ENCODE data around the gene SLC7A4.

Gene SLC7A4

GRCh38 chr22:20995329-20996030 lies 36.9 kb downstream of the SLC7A4 start:
- no peak for DNase-seq

- no peak for DNase-seq
These were observed 37.5 kb downstream of the SLC7A4 start for GRCh38 chr22:20994902-20995241.

DNA sequence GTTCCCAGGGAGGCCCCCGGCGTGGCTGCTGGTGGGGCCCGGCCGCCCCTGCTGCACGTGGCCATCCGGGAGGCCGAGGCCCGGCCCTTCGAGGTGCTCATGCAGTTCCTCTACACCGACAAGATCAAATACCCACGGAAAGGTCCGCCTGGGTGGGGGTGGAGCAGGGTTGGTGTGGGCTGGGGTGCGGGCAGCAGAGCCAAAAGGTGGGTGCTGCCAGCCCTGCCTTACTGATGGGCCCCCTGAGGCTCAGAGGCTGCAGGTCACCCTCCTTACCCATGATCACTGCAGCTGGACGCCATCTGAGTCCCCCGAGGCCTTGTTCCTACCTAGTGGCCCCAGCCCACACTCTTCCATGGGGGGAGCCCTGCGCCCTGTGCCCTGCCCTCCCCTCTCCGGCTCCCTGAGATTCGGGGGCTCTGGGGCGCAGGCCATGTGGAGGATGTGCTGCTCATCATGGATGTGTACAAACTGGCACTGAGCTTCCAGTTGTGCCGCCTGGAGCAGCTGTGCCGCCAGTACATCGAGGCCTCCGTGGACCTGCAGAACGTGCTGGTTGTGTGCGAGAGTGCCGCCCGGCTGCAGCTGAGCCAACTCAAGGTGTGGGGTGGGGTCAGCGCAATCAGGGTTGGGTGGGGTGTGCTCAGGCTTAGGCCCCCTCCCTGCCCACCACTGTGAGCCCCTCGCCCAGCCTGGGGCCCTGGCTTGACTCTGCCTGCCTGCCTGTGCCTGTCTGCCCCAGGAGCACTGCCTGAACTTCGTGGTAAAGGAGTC lies 38.0 kb downstream of the SLC7A4 start:
- DNase-seq: no peak

- DNase-seq: no peak
These were observed 38.8 kb downstream of the SLC7A4 start for GRCh38 chr22:20993304-20994127.

GRCh38 chr22:20992456-20993303 lies 39.7 kb downstream of the SLC7A4 start:
- no peak for DNase-seq

- DNase-seq: no peak
These were observed 40.3 kb downstream of the SLC7A4 start for GRCh38 chr22:20992056-20992442.

DNA sequence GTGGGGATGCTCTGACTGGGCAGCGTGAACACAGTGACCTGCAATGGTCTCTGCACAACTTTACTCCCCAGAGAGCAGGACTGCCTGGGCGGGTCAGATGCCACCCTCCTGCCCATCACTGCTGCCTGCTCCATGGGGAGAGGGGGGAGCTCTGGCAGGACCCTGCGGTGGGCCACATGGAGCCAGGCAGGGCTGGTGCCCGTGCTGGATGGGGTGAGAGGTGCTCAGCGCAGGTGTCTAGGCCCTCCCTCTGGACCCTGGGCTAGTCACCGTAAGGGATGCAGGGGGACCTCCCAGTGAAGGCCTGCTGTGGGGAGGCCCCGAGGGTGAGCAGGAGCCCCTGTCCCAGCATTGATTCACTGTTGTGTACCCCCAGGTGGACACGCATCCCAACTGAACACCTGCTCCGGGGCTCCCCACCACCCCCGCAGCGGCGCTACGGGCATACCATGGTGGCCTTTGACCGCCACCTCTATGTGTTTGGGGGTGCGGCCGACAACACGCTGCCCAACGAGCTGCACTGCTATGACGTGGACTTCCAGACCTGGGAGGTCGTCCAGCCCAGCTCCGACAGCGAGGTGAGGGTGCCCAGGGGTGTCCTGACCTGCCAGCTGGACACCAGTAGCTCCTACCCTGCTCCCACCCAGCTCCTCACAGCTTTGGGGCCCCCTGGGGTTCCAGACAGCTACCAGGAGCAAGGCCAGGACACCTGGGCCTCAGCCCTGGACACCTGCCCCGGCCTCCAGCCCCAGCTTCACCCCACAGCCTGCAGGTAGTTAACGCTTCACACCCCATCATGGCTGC lies 40.9 kb downstream of the SLC7A4 start:
- no peak for DNase-seq

DNA sequence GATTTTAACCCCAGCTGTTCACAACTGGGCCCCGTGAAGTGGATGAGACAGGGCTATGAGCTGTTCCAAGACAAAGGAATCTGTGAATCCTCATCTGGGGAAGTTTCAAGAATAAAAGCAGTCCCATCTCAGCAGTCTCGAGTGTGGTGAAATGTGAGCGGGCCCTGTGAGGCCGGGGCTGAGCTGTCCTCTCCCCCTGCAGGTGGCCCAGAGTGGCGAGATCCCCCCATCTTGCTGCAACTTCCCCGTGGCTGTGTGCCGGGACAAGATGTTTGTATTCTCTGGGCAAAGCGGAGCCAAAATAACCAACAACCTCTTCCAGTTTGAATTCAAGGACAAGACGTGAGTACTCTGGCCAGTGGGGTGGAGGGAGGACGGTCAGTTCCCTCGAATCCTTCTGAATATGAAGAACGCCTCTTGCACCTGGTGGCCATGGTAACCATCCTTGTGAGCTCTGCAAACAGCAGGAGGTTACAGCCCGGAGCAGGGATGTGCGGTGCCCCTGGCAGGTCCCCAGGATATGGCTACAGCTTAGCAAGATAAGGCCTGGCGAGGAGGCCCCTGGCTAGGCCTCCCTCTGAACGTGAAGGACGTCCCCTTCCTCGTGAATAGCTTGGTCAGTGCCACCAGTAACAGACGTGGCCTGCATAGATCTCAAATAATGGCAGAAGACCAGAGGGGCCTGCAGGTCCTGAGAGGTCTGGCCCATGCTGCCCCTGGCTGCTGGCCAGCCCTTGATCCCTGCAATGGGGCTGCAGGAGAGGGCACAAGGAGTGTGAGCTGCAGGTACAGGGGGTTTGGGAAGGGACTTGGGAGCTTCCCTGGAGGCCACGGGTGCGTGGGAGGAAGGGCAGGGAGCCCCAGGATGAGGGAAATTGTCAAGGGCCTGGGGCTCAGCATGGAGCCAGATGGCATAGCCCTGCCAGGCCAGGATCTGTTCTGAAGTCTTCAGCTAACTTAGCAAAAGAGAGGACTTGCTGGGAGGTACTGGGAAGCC lies 41.9 kb downstream of the SLC7A4 start:
- no peak for DNase-seq

GRCh38 chr22:20989323-20990138 lies 42.8 kb downstream of the SLC7A4 start:
- DNase-seq: no peak

GRCh38 chr22:20988573-20989322 lies 43.6 kb downstream of the SLC7A4 start:
- DNase-seq: no peak

DNA sequence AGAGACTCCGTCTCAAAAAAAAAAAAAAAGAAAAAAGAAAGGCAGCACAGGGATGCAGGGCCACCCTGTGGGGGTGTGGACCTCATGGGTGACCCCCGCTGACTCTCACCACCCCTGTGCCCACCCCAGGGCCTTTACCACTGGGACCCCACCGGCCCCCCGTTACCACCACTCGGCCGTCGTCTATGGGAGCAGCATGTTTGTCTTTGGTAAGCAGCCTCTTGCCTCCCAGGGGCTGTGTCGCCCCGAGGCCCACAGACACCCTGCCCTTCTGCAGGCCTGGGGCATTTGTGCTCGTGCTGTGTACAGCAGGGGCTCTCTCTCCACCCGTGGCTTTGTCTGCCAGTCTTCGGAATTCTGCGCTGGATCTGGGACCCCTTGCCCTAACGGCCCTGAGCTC lies 45.0 kb downstream of the SLC7A4 start:
- DNase-seq: no peak

GRCh38 chr22:20986365-20986764 lies 46.0 kb downstream of the SLC7A4 start:
- no peak for DNase-seq

DNA sequence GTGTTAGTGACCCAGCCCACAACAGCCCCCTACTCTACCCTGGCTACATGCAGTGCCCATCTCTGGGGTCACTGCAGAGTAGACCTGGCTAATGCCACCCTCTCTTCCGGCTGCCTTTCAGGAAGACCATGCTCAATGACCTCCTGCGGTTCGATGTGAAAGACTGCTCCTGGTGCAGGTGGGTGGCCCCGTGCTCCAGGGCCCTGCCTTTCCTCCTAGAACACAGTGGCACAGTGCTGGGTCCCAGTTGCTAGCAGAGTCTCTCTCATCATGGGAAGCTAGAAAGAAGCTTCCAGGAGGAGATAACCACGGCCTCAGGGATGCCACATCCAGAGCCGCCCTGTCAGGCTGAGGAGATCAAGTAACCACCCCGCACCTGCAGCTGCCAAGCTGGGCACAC lies 46.6 kb downstream of the SLC7A4 start:
- DNase-seq: no peak

DNA sequence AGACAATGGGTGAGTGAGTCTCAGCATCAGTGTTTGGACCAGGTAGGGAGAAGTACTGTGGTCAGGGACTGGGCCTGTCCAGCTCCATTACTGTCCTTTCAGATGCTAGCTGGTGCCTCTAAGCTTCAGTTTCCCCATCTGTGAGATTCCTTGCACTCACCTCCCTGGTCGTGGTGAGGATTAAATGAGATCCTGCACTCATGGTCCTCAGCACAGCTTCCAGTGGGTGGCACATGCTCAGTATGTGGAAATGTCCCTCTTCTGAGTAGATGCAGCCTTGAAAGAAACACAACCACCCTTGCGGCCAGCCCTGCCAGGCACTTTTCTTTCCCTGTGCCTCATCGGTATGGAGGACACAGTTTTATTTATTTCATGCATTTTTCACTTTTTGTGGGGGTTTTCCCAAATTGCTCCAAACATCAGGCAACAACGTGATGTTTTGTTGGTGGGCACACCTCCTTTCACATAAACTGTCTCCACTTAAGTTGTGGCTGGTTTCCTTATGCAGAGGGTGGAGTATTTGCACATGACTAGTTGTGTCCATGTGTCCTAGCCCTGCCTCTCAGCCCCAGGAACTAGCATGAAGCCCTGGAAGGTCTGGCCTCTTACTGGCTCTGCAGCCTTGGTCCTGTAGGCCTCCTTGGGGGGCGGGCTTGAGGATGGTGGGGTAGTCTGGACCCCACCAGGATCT lies 49.1 kb downstream of the SLC7A4 start:
- no peak for DNase-seq

GRCh38 chr22:20982563-20982882 lies 49.8 kb downstream of the SLC7A4 start:
- no peak for DNase-seq

GRCh38 chr22:20981787-20982562 lies 50.4 kb downstream of the SLC7A4 start, which contains the start of gene LZTR1:
Gene LZTR1 (plus strand): TSS chr22:20982297. CDS start chr22:20982372, 75 bp downstream.
- peak; percentile 68 for DNase-seq

- DNase-seq: no peak
These were observed 51.2 kb downstream of the SLC7A4 start for GRCh38 chr22:20980938-20981722.
